ENCODE measurements around the gene MEF2A.

Gene MEF2A

DNA sequence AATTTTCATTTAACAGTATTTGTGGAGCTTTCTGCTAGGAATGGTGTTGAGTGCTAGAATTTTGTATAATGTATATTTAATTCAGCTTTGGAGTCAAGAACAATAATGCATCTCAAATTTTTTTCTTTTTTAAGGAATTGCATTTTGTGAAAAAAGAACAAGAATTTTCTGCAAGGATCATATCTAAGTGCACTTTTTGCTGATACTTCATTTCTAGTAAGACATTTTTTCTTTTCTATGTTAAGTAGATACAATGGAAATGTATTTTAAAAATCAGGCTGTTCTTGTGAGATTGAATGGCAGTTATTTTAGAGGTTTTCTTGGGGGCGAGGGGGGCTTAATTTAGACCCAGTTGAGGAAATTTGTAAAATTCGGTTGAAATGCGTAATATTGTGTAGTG lies 32.5 kb downstream of the MEF2A start:
- TF ChIP-seq, protein P1, sequence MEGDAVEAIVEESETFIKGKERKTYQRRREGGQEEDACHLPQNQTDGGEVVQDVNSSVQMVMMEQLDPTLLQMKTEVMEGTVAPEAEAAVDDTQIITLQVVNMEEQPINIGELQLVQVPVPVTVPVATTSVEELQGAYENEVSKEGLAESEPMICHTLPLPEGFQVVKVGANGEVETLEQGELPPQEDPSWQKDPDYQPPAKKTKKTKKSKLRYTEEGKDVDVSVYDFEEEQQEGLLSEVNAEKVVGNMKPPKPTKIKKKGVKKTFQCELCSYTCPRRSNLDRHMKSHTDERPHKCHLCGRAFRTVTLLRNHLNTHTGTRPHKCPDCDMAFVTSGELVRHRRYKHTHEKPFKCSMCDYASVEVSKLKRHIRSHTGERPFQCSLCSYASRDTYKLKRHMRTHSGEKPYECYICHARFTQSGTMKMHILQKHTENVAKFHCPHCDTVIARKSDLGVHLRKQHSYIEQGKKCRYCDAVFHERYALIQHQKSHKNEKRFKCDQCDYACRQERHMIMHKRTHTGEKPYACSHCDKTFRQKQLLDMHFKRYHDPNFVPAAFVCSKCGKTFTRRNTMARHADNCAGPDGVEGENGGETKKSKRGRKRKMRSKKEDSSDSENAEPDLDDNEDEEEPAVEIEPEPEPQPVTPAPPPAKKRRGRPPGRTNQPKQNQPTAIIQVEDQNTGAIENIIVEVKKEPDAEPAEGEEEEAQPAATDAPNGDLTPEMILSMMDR (IDR thresholded peaks at IDR 0.05; ENCODE audit: insufficient read depth, low read depth, low read length, missing control alignments), result no peak
- no peak for DNase-seq (ENCODE audit: low read depth)
- H3K4me3 ChIP-seq (ENCODE audit: low read depth, low read length), result no peak overlapping the region

DNA sequence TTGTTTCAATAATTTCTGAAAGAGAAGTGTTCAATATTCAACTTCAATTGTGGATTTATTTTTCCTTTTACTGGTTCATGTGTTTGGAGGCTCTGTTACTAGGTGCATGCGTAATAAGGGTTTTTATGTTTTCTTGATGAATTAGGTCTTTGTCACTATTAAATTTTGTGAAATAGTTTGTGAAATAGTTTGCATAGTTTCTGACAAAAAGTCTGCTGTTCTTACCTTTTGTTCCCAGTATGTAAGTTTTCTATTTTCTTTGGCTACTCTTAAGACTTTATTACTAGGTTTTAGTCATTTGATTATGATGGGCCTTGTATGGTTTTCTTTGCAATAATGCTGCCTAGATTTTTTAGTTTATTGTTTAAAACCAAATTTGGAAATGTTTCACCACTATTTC lies 38.0 kb downstream of the MEF2A start:
- TF ChIP-seq, protein P1 (IDR thresholded peaks at IDR 0.05; ENCODE audit: insufficient read depth, low read depth, low read length, missing control alignments), result no peak
- no peak for DNase-seq (ENCODE audit: low read depth)
- H3K4me3 ChIP-seq (ENCODE audit: low read depth, low read length), result no peak overlapping the region

DNA sequence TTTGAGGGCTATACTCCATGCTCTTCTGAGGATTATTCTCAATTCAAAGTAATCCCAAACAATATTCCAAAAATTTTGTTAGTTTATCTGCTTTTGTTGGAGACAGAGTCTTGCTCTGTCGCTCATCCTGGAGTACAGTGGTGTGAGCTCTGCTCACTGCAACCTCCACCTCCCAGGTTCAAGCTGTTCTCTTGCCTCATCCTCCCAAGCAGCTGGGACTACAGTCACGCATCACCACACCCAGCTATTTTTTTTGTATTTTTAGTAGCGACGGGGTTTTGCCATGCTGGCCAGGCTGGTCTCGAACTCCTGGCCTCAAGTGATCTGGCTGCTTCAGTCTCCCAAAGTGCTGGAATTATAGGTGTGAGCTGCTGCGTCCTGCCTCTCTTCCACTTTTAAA lies 39.1 kb downstream of the MEF2A start:
- H3K4me3 ChIP-seq (ENCODE audit: low read depth, low read length), result no peak overlapping the region
- TF ChIP-seq, protein P1 (IDR thresholded peaks at IDR 0.05; ENCODE audit: insufficient read depth, low read depth, low read length, missing control alignments), result no peak
- no peak for DNase-seq (ENCODE audit: low read depth)

DNA sequence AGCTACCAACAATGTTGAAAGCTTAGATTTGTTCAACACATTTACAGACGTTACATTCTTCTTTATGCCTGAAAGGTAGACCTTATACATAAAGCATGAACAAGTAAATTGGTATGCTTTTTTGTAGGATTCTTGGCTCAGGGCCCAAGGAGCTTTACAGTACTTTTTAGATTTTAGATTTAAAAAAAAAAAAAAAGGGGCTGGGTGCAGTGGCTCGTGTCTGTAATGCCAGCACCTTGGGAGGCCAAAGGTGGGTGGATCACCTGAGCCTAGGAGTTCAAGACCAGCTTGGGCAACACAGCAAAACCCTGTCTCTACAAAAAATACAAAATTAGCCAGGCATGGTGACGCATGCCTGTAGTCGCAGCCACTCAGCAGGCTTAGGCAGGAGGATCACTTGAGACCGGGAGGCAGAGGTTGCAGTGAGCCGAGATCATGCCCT lies 39.7 kb downstream of the MEF2A start:
- no peak for DNase-seq (ENCODE audit: low read depth)
- TF ChIP-seq, protein P1 (IDR thresholded peaks at IDR 0.05; ENCODE audit: insufficient read depth, low read depth, low read length, missing control alignments), result no peak
- no peak overlapping the region for H3K4me3 ChIP-seq (ENCODE audit: low read depth, low read length)

DNA sequence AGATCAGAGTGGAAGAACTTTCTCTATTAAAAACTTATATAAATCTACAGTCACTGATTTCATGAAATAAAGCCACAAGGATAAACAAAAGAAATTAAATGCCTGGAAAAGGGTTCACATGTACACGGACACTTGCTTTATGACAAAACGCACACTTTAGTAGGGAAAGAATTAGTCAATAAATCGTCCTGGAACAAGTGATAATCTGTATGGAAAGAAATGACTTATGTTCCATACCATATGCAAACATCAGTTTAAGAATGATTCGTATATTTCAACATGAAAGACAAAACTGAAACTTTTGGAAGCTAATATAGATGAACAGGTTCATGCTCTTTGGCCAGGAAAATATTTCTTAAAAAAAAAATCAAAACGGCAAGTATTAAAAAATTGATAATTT lies 40.2 kb downstream of the MEF2A start:
- no peak overlapping the region for H3K4me3 ChIP-seq (ENCODE audit: low read depth, low read length)
- DNase-seq (ENCODE audit: low read depth), result no peak
- TF ChIP-seq, protein P1 (IDR thresholded peaks at IDR 0.05; ENCODE audit: insufficient read depth, low read depth, low read length, missing control alignments), result no peak

DNA sequence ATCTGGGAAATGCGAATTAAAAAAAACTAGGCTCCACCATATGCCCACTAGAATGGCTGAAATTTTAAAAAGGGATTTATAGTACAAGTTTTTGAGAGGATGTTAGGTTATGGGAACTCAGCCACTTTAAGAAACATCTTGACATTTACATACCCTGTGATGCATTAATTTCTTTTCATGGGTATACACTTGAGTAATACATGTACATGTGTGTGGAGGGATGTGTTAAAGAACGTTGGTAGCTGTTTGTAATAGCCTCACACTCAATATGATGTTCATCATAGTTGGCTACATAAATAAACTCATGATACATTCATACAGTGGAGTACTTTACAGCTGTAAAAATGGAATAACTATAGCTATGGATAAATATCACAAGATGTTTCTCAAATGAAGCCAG lies 40.9 kb downstream of the MEF2A start:
- TF ChIP-seq, protein P1 (IDR thresholded peaks at IDR 0.05; ENCODE audit: insufficient read depth, low read depth, low read length, missing control alignments), result no peak
- no peak overlapping the region for H3K4me3 ChIP-seq (ENCODE audit: low read depth, low read length)
- DNase-seq (ENCODE audit: low read depth), result no peak

DNA sequence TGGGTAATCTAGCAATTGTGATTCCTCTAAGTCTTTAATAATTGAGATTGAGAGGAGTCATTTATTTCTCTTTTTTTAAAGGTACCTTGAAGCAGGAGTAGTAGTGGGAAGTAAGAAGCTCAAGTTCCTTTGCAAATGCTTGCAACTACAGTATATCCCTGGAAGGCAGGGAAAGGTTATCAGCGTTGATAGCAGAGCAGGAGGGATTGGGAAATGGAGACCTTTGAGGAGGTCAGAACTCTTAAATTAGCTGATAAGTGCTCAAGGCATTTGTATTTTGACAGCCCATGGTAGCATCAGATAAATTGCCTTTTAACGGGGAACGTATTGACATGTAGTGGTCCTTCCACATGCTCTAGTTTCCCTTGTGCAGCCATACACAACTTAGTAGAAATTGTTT lies 47.7 kb downstream of the MEF2A start:
- TF ChIP-seq, protein P1 (IDR thresholded peaks at IDR 0.05; ENCODE audit: insufficient read depth, low read depth, low read length, missing control alignments), result no peak
- DNase-seq (ENCODE audit: low read depth), result no peak
- no peak overlapping the region for H3K4me3 ChIP-seq (ENCODE audit: low read depth, low read length)

All from GM12865 (cell line).